ENCODE measurements around the gene KCNG1.

KCNG1 gene

DNA sequence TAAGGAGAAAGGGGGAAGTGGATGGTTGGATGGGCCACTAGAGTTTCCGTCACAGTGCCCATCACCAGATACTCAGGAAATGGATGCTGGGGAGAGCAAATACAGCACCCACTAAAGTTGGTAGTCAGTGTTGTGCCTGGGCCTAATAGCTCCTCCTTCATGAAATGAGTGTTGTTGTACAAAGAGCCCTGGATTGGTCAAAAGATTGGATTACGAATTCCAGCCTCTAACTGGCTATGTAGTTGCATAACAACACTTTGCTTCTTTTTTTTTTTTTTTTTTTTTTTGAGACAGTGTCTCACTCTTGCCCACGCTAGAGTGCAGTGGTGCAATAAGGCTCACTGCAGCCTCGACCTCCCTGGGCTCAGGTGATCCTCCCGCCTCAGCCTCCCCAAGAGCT is 27.4 kb downstream of the KCNG1 start:
- Histone ChIP-seq H3K36me3 (ENCODE audit: insufficient read depth, low read length) (no peaks in the 10 kb centered on the region), H3K27me3 (ENCODE audit: control insufficient read depth in 1 of 2, insufficient read depth in 2 of 2, low read length in 2 of 2) (peaks cover 0 to 4% of the 10 kb centered on the region in 2 donors), H3K4me3 (ENCODE audit: low read depth in 1 of 2, low read length in 2 of 2) (no peak overlapping the region), H3K9ac (ENCODE audit: low read length) (no peak overlapping the region), H3K9me3 (ENCODE audit: low read length) (no peaks in the 10 kb centered on the region), H3K4me1 (ENCODE audit: insufficient read depth, low read length) (no peaks in the 10 kb centered on the region), H3K27ac (ENCODE audit: low read depth, low read length) (no peak overlapping the region)

- no peak overlapping the region for H3K27ac ChIP-seq (ENCODE audit: low read depth, low read length)
- H3K27me3 ChIP-seq (ENCODE audit: control insufficient read depth in 1 of 2, insufficient read depth in 2 of 2, low read length in 2 of 2), result peaks cover 0 to 4% of the 10 kb centered on the region in 2 donors
- H3K4me3 ChIP-seq (ENCODE audit: low read depth in 1 of 2, low read length in 2 of 2), result no peak overlapping the region
- H3K9ac ChIP-seq (ENCODE audit: low read length), result no peak overlapping the region
- no peaks in the 10 kb centered on the region for H3K4me1 ChIP-seq (ENCODE audit: insufficient read depth, low read length)
- H3K36me3 ChIP-seq (ENCODE audit: insufficient read depth, low read length), result no peaks in the 10 kb centered on the region
- no peaks in the 10 kb centered on the region for H3K9me3 ChIP-seq (ENCODE audit: low read length)
Observed at GRCh38 chr20:50993876-50994275, 29.0 kb downstream of the KCNG1 start.

DNA sequence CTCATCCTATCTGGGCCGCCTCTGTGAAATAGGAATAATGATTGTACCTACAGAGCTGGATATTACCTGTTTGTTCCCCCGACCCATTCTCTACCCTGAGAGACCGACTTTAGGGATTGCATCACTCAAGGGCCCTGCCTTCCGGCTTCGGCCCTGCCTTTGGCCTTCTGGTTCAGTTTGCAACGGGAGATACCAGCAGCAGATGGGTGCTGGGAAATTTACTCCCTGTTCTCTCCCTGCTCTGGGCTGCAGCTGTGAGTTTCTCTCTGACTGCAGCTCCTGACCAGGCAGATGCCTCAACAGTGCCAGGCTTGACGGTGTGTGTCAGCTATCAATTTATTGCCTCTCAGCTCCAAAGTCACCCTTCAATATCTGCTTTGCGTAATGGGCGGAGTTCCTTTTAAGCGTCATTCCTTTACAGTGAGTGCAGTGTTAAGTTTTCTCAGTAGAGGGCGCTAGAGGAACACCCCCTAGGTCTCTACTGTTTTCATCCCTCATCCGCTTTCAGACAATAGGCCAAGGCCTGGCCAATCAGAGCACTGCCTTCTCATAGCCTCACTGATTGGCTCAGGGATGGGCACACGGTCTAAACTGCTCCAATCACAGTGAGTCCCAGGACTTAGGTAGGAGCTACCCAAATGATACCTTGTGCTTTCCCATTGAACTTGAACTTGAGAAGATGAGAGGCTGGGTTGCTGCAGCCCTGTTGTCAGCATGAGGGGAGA is 30.0 kb downstream of the KCNG1 start:
- Histone ChIP-seq H3K27me3 (ENCODE audit: control insufficient read depth in 1 of 2, insufficient read depth in 2 of 2, low read length in 2 of 2) (peaks cover 0 to 4% of the 10 kb centered on the region in 2 donors), H3K4me1 (ENCODE audit: insufficient read depth, low read length) (no peaks in the 10 kb centered on the region), H3K9ac (ENCODE audit: low read length) (no peak overlapping the region), H3K36me3 (ENCODE audit: insufficient read depth, low read length) (no peaks in the 10 kb centered on the region), H3K9me3 (ENCODE audit: low read length) (no peaks in the 10 kb centered on the region), H3K4me3 (ENCODE audit: low read depth in 1 of 2, low read length in 2 of 2) (no peak overlapping the region), H3K27ac (ENCODE audit: low read depth, low read length) (no peak overlapping the region)

DNA sequence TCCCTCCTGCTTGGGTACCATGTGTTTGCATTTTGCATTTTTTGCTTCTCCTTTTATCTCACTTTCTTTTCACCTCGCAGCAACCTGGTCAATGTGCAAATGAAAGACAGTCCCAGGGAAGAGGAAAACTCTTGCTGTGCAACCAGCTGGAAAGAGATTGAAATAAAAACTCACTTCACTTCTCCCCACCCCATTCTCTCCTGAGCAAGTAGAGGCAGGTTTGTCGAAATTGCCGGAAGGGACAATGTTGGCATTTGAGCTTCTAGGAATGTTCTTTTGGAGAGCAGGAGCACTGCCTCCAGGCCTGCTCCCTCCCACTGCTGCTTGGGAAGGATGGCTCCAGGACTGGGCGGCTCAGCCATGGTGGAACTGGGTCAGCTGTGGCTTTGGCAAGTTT is 30.6 kb downstream of the KCNG1 start:
- H3K27me3 ChIP-seq (ENCODE audit: control insufficient read depth in 1 of 2, insufficient read depth in 2 of 2, low read length in 2 of 2), result peaks cover 0 to 5% of the 10 kb centered on the region in 2 donors
- no peak overlapping the region for H3K4me3 ChIP-seq (ENCODE audit: low read depth in 1 of 2, low read length in 2 of 2)
- no peaks in the 10 kb centered on the region for H3K36me3 ChIP-seq (ENCODE audit: insufficient read depth, low read length)
- no peaks in the 10 kb centered on the region for H3K4me1 ChIP-seq (ENCODE audit: insufficient read depth, low read length)
- no peaks in the 10 kb centered on the region for H3K9me3 ChIP-seq (ENCODE audit: low read length)
- no peak overlapping the region for H3K27ac ChIP-seq (ENCODE audit: low read depth, low read length)
- H3K9ac ChIP-seq (ENCODE audit: low read length), result no peak overlapping the region

DNA sequence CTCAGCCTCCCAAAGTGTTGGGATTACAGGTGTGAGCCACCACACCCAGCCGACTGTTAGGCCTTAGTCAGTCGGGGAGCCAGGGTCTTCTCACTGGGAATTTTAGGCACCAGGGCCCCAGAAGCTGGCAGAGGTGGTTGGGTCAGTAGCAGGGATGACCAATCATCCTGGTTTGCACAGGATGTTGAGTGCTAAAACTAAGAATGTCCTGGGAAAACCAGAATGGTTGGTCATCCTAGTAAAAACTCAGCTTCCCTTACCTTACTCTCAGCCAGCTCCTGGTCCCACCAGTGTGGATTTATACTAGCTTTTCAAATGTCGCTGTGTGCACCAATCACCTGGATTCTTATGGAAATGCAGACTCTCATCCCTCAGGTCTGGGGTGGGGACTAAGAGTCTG is 31.8 kb downstream of the KCNG1 start:
- Histone ChIP-seq H3K36me3 (ENCODE audit: insufficient read depth, low read length) (no peaks in the 10 kb centered on the region), H3K27me3 (ENCODE audit: control insufficient read depth in 1 of 2, insufficient read depth in 2 of 2, low read length in 2 of 2) (peaks cover 7 to 15% of the 10 kb centered on the region in 2 donors), H3K9ac (ENCODE audit: low read length) (no peak overlapping the region), H3K9me3 (ENCODE audit: low read length) (no peaks in the 10 kb centered on the region), H3K4me3 (ENCODE audit: low read depth in 1 of 2, low read length in 2 of 2) (no peak overlapping the region), H3K4me1 (ENCODE audit: insufficient read depth, low read length) (no peaks in the 10 kb centered on the region), H3K27ac (ENCODE audit: low read depth, low read length) (no peak overlapping the region)

DNA sequence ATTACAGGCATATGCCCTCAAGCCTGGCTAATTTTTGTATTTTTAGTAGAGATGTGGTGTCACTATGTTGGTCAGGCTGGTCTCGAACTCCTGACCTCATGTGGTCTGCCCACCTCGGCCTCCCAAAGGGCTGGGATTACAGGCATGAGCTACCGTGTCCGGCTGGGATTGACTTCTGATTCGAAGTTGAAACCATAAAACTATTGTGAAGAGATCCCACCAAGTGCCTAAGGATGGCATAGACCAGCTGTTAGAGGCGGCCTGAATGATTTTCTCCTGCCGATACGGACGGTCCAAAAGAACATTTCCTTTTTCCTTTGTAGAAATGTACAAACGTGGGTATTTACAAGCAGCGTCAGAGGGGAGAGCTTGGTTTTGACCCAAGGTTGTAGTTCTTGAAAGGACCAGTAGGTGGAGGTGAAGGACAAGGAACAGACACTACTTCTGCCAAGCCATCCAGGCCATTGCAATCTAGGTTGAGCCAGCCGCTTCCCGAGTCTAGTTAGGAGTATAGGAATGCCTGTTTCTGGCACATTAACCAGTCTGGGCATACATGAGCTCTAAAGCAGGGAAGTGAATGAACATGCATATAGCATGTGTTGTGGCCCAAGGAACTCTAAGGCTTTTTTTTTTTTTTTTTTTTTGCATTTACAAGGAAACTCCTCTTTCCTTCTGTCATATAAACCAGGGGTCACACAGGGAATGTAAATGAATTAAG is 35.3 kb downstream of the KCNG1 start:
- Histone ChIP-seq H3K36me3 (ENCODE audit: insufficient read depth, low read length) (no peaks in the 10 kb centered on the region), H3K27me3 (ENCODE audit: control insufficient read depth in 1 of 2, insufficient read depth in 2 of 2, low read length in 2 of 2) (peaks cover 7 to 13% of the 10 kb centered on the region in 2 donors), H3K4me3 (ENCODE audit: low read depth in 1 of 2, low read length in 2 of 2) (no peak overlapping the region), H3K4me1 (ENCODE audit: insufficient read depth, low read length) (no peaks in the 10 kb centered on the region), H3K9me3 (ENCODE audit: low read length) (no peaks in the 10 kb centered on the region), H3K9ac (ENCODE audit: low read length) (no peak overlapping the region), H3K27ac (ENCODE audit: low read depth, low read length) (no peak overlapping the region)

DNA sequence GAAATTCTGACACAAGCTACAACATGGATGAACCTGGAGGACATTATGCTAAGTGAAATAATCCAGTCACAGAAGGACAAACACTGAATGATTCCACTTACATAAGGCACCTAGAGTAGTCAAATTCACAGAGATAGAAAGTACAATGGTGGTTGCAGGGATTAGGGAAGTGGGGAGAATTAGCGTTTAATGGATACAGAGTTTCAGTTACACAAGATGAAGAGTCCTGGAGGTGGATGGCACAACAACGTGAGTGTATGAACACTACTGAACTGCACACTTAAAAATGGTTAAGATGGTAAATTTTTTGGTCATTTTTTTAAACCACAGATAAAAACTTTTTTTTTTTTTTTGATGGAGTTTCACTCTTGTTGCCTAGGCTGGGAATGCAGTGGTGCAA is 39.6 kb downstream of the KCNG1 start:
- Histone ChIP-seq H3K4me1 (ENCODE audit: insufficient read depth, low read length) (no peaks in the 10 kb centered on the region), H3K27me3 (ENCODE audit: control insufficient read depth in 1 of 2, insufficient read depth in 2 of 2, low read length in 2 of 2) (peaks cover 7 to 11% of the 10 kb centered on the region in 2 donors), H3K9me3 (ENCODE audit: low read length) (no peaks in the 10 kb centered on the region), H3K36me3 (ENCODE audit: insufficient read depth, low read length) (no peaks in the 10 kb centered on the region), H3K4me3 (ENCODE audit: low read depth in 1 of 2, low read length in 2 of 2) (no peak overlapping the region), H3K27ac (ENCODE audit: low read depth, low read length) (no peak overlapping the region), H3K9ac (ENCODE audit: low read length) (no peak overlapping the region)

DNA sequence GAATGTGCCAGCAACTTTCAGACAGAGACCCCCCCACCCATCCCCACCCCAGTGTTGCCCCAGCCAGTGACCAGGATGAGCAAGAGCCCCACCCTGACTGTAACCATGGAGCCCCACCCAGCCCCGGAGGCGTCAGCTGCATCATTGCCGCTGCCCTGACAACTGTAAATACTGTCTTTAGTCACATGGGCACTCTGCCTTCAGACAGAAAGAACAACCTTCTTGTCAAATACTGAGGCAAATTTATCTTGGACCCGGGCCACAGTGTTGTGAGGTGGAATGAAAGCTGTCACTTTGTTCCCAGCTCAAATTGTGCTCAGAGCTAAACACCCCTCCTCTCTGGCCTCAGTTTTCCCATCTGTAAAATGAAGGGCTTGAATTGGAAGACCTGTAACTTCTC is 40.5 kb downstream of the KCNG1 start:
- H3K4me1 ChIP-seq (ENCODE audit: insufficient read depth, low read length), result no peaks in the 10 kb centered on the region
- no peak overlapping the region for H3K9ac ChIP-seq (ENCODE audit: low read length)
- H3K36me3 ChIP-seq (ENCODE audit: insufficient read depth, low read length), result no peaks in the 10 kb centered on the region
- no peaks in the 10 kb centered on the region for H3K9me3 ChIP-seq (ENCODE audit: low read length)
- no peak overlapping the region for H3K27ac ChIP-seq (ENCODE audit: low read depth, low read length)
- peaks cover 7 to 10% of the 10 kb centered on the region in 2 donors for H3K27me3 ChIP-seq (ENCODE audit: control insufficient read depth in 1 of 2, insufficient read depth in 2 of 2, low read length in 2 of 2)
- H3K4me3 ChIP-seq (ENCODE audit: low read depth in 1 of 2, low read length in 2 of 2), result no peak overlapping the region

GRCh38 chr20:50981714-50982048 is 41.2 kb downstream of the KCNG1 start:
- Histone ChIP-seq H3K36me3 (ENCODE audit: insufficient read depth, low read length) (no peaks in the 10 kb centered on the region), H3K27me3 (ENCODE audit: control insufficient read depth in 1 of 2, insufficient read depth in 2 of 2, low read length in 2 of 2) (peaks cover 1 to 3% of the 10 kb centered on the region in 2 donors), H3K9ac (ENCODE audit: low read length) (no peak overlapping the region), H3K27ac (ENCODE audit: low read depth, low read length) (no peak overlapping the region), H3K9me3 (ENCODE audit: low read length) (no peaks in the 10 kb centered on the region), H3K4me1 (ENCODE audit: insufficient read depth, low read length) (no peaks in the 10 kb centered on the region), H3K4me3 (ENCODE audit: low read depth in 1 of 2, low read length in 2 of 2) (no peak overlapping the region)

GRCh38 chr20:50980851-50981713 is 41.8 kb downstream of the KCNG1 start:
- Histone ChIP-seq H3K36me3 (ENCODE audit: insufficient read depth, low read length) (no peaks in the 10 kb centered on the region), H3K27ac (ENCODE audit: low read depth, low read length) (no peak overlapping the region), H3K27me3 (ENCODE audit: control insufficient read depth in 1 of 2, insufficient read depth in 2 of 2, low read length in 2 of 2) (no peaks in the 10 kb centered on the region), H3K4me3 (ENCODE audit: low read depth in 1 of 2, low read length in 2 of 2) (no peak overlapping the region), H3K9ac (ENCODE audit: low read length) (no peak overlapping the region), H3K9me3 (ENCODE audit: low read length) (no peaks in the 10 kb centered on the region), H3K4me1 (ENCODE audit: insufficient read depth, low read length) (no peaks in the 10 kb centered on the region)

GRCh38 chr20:50980071-50980681 is 42.7 kb downstream of the KCNG1 start:
- Histone ChIP-seq H3K4me3 (ENCODE audit: low read depth in 1 of 2, low read length in 2 of 2) (no peak overlapping the region), H3K9me3 (ENCODE audit: low read length) (no peaks in the 10 kb centered on the region), H3K4me1 (ENCODE audit: insufficient read depth, low read length) (no peaks in the 10 kb centered on the region), H3K9ac (ENCODE audit: low read length) (no peak overlapping the region), H3K27me3 (ENCODE audit: control insufficient read depth in 1 of 2, insufficient read depth in 2 of 2, low read length in 2 of 2) (no peaks in the 10 kb centered on the region), H3K36me3 (ENCODE audit: insufficient read depth, low read length) (no peaks in the 10 kb centered on the region), H3K27ac (ENCODE audit: low read depth, low read length) (no peak overlapping the region)
